ENCODE data around the gene IFFO2. TPM values are rescaled to one million over a fixed set of nuclear protein-coding genes. Genes with fewer than 3 reads are reported as not detected.

IFFO2 gene
- total and polyA plus RNA-seq, 2 of the 13 experiments (the other 11 are each of a cell fraction or from before 2014, with no cell fraction given): 7.3 to 16.7 TPM

DNA sequence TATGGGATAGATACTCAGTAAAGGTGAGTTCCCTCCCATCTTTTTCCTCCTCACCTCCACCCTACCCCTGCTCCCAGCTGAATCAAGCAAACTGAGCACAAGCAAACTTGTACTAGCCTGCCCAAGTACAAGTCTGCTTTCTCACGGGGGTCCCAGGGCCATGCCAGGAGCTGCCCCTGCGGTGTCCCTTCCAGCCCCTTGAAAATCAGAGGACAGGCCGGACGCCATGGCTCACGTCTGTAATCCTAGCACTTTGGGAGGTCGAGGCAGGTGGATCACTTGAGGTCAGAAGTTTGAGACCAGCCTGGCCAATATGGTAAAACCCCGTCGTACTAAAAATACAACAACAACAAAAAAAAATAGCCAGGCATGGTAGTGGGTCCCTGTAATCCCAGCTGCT lies 17.5 kb upstream of the IFFO2 start (continued):
- no peak for TF ChIP-seq ZNF7 (CRISPR knock-in tag; IDR thresholded peaks at IDR 0.05)

DNA sequence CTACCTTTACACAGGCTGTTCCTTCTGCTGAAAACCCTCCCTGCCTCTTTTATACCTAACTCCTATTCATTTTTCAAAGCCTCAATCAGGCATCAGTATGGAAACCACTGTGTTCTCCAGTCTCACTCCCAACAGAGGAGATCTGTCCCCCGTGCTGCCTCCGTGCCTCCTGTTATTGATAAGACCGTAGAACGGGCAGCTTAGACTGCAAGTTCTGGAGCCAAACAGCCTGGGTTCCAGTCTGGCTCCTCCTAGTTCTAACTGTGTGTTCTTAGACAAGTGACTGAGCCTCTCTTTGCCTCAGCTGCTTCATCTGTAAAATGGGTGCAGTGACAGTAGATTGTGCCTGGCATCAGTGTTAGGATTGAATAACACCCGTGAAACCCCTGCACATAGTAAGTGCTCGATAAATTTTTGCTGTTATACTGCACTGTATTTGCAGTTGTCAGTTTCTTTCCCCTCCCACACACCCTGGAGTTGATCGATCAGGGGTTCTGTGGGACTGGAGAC lies 17.0 kb upstream of the IFFO2 start:
- BruUV-seq (replicated peaks): no TSS peak
- Histone ChIP-seq H3K79me2 (ENCODE audit: insufficient read depth, low read length) (no peaks in the 10 kb centered on the region), H3K9ac (ENCODE audit: insufficient read depth, low read depth, low read length) (no peak overlapping the region), H3K27ac (ENCODE audit: extremely low read length, insufficient read depth, low read length) (no peak overlapping the region), H3K4me2 (ENCODE audit: low read depth, low read length) (no peak overlapping the region), H3K4me1 (ENCODE audit: insufficient read depth, low read length) (no peaks in the 10 kb centered on the region), H3K27me3 (ENCODE audit: control insufficient read depth in 1 of 2, insufficient read depth in 2 of 2, low read length in 2 of 2) (peaks cover 1 to 21% of the 10 kb centered on the region in 2 experiments; a peak in 2 of 5 replicates), H3K36me3 (replicated peaks in 1 of 2; ENCODE audit: control insufficient read depth in 1 of 2, insufficient read depth in 2 of 2, low read length in 2 of 2) (no peaks in the 10 kb centered on the region), H4K20me1 (ENCODE audit: insufficient read depth, low read length) (no peaks in the 10 kb centered on the region), H2AFZ (ENCODE audit: low read length) (no peak overlapping the region), H3K4me3 (replicated peaks in 1 of 3; ENCODE audit: insufficient read depth in 1 of 3, low read depth in 2 of 3, low read length in 3 of 3) (no peak overlapping the region), H3K9me3 (ENCODE audit: low read length) (no peaks in the 10 kb centered on the region)
- ChIA-PET CTCF (ENCODE audit: low intra/inter-chr PET ratio, low total read pairs) (no interaction called here), POLR2A (no interaction called here)
- no peak for FAIRE-seq
- intact Hi-C loops (cut with micrococcal nuclease; ENCODE audit: unreplicated experiment): no loop called here
- in situ Hi-C loops (cut with HindIII; ENCODE audit: extremely low pct_ligation_motif_present, low pct_unique_long_range_greater_than_20kb): no loop called here
- no peak for ATAC-seq
- no peak for TF ChIP-seq PCBP2 (optimal IDR thresholded peaks at IDR 0.05; ENCODE audit: low read depth, low read length, poor library complexity, severe bottlenecking)
- peak; percentile 74 for TF ChIP-seq ZNF629 (CRISPR knock-in tag; conservative IDR thresholded peaks at IDR 0.05)
- WGBS (ENCODE audit: low lambda C conversion rate): 49% methylated on average over 7 of the region's 7 CpGs
- no peak for DNase-seq (ENCODE audit: low spot score)

DNA sequence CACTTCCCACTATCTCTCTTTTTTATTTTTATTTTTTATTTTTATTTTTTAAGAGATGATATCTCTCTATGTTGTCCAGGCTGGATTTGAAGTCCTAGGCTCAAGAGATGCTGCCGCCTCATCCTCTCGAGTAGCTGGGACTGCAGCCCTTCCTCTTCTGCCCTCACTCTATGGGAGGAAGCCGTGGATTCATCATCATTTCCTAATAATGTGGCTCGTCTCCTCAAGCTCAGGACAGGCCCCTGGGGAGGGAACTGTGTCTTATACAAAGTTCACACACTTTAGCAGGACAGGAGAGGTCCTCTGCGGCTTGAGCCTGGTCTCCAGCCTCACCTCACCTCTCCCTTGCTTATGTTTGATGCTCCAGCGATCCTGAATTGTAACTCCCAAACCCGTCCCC lies 16.5 kb upstream of the IFFO2 start:
- CTCF ChIA-PET (ENCODE audit: low intra/inter-chr PET ratio, low total read pairs): interaction anchor here (1.2 to 1.7 kb wide), 2 partner anchors 60 to 89 kb away, joined by 3 to 8 read pairs; no protein-coding TSS in a partner anchor
- 16% methylated on average over 5 of the region's 7 CpGs for WGBS (ENCODE audit: low lambda C conversion rate)
- FAIRE-seq: no peak
- no peaks in the 10 kb centered on the region for H3K79me2 ChIP-seq (ENCODE audit: insufficient read depth, low read length)
- no peaks in the 10 kb centered on the region for H3K9me3 ChIP-seq (ENCODE audit: low read length)
- H2AFZ ChIP-seq (ENCODE audit: low read length): no peak overlapping the region
- H3K9ac ChIP-seq (ENCODE audit: insufficient read depth, low read depth, low read length): no peak overlapping the region
- no peak overlapping the region for H3K4me3 ChIP-seq (replicated peaks in 1 of 3; ENCODE audit: insufficient read depth in 1 of 3, low read depth in 2 of 3, low read length in 3 of 3)
- no peak for DNase-seq (ENCODE audit: low spot score)
- no TSS peak for BruUV-seq (replicated peaks)
- in situ Hi-C loops (cut with HindIII; ENCODE audit: extremely low pct_ligation_motif_present, low pct_unique_long_range_greater_than_20kb): no loop called here
- H3K36me3 ChIP-seq (replicated peaks in 1 of 2; ENCODE audit: control insufficient read depth in 1 of 2, insufficient read depth in 2 of 2, low read length in 2 of 2): no peaks in the 10 kb centered on the region
- peaks cover 1 to 21% of the 10 kb centered on the region in 2 experiments; a peak in 2 of 5 replicates for H3K27me3 ChIP-seq (ENCODE audit: control insufficient read depth in 1 of 2, insufficient read depth in 2 of 2, low read length in 2 of 2)
- H4K20me1 ChIP-seq (ENCODE audit: insufficient read depth, low read length): no peaks in the 10 kb centered on the region
- H3K27ac ChIP-seq (ENCODE audit: extremely low read length, insufficient read depth, low read length): no peak overlapping the region
- intact Hi-C loops (cut with micrococcal nuclease; ENCODE audit: unreplicated experiment): no loop called here
- ATAC-seq: no peak
- no peaks in the 10 kb centered on the region for H3K4me1 ChIP-seq (ENCODE audit: insufficient read depth, low read length)
- POLR2A ChIA-PET: no interaction called here
- TF ChIP-seq HNF4G (IDR thresholded peaks at IDR 0.05; ENCODE audit: borderline replicate concordance, low read depth, low read length): no peak
- no peak for TF ChIP-seq HNF4G (CRISPR knock-in tag; IDR thresholded peaks at IDR 0.05; ENCODE audit: borderline replicate concordance, low read depth)
- TF ChIP-seq, protein P1, sequence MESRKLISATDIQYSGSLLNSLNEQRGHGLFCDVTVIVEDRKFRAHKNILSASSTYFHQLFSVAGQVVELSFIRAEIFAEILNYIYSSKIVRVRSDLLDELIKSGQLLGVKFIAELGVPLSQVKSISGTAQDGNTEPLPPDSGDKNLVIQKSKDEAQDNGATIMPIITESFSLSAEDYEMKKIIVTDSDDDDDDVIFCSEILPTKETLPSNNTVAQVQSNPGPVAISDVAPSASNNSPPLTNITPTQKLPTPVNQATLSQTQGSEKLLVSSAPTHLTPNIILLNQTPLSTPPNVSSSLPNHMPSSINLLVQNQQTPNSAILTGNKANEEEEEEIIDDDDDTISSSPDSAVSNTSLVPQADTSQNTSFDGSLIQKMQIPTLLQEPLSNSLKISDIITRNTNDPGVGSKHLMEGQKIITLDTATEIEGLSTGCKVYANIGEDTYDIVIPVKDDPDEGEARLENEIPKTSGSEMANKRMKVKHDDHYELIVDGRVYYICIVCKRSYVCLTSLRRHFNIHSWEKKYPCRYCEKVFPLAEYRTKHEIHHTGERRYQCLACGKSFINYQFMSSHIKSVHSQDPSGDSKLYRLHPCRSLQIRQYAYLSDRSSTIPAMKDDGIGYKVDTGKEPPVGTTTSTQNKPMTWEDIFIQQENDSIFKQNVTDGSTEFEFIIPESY (CRISPR knock-in tag; IDR thresholded peaks at IDR 0.05): no peak
- H3K4me2 ChIP-seq (ENCODE audit: low read depth, low read length): no peak overlapping the region
